ENCODE results near the gene GRM1.

GRCh38 chr6:146351018-146351417 lies 322.2 kb downstream of the GRM1 start:
- TF ChIP-seq CTCF (IDR thresholded peaks at IDR 0.05; ENCODE audit: low read length) (no peak), EZH2 (IDR thresholded peaks at IDR 0.05; ENCODE audit: borderline replicate concordance, low read length) (no peak)
